Heart left ventricle (tissue), 16 donors: Measurements from ENCODE around the gene IFNLR1. TPM values are rescaled to one million over a fixed set of nuclear protein-coding genes. Genes with fewer than 3 reads are reported as not detected.

Experiments
- ATAC-seq, 4 donors: fragments of 200-7000 bp; cut with Tn5 transposase; one replicate each; pipeline ENCODE4 v1.9.1; 2020 to 2022; ENCODE audit warnings: moderate library complexity in 4 of 4, mild to moderate bottlenecking in 3 of 4, moderate number of reproducible peaks in 1 of 4
- DNase-seq, 5 donors: peaks; one replicate each; pipeline ENCODE4 v3.0.0-alpha.2; 2020
- H3K27ac ChIP-seq, 12 donors: fragments of 200-600 bp; sonication (generic) in 4 of 12; one replicate each; pipeline versions ENCODE4 v1.5.0 to v1.8.0; 2016 to 2022; ENCODE audit warnings: mild to moderate bottlenecking in 2 of 12
- H3K27me3 ChIP-seq, 9 donors: fragments of 200-600 bp; sonication (generic) in 2 of 9; one replicate each; pipeline versions ENCODE4 v1.5.1 to v1.8.0; 2016 to 2022; ENCODE audit warnings: mild to moderate bottlenecking in 3 of 9
- H3K36me3 ChIP-seq, 9 donors: fragments of 200-600 bp; sonication (generic) in 2 of 9; one replicate each; pipeline versions ENCODE4 v1.5.0 to v1.8.0; 2018 to 2022; ENCODE audit warnings: mild to moderate bottlenecking in 2 of 9
- H3K4me1 ChIP-seq, 12 donors: fragments of 200-600 bp; sonication (generic) in 4 of 12; one replicate each; pipeline versions ENCODE4 v1.5.0 to v1.8.0; 2016 to 2022; ENCODE audit warnings: mild to moderate bottlenecking in 3 of 12
- H3K4me3 ChIP-seq, 12 donors: fragments of 200-600 bp; sonication (generic) in 4 of 12; one replicate each; pipeline versions ENCODE4 v1.5.0 to v1.8.0; 2017 to 2022; ENCODE audit warnings: mild to moderate bottlenecking in 9 of 12, moderate library complexity in 4 of 12
- H3K9me3 ChIP-seq, 12 donors: fragments of 200-600 bp; sonication (generic) in 4 of 12; one replicate each; pipeline versions ENCODE4 v1.5.0 to v1.8.0; 2016 to 2022; ENCODE audit warnings: mild to moderate bottlenecking in 1 of 12
- POLR2A ChIP-seq, 2 donors: fragments of 450-650 bp; IDR thresholded peaks; one replicate each; pipeline ENCODE4 v1.6.1; 2017; ENCODE audit warnings: antibody characterized with exemption in 2 of 2, mild to moderate bottlenecking in 2 of 2, moderate library complexity in 2 of 2
- WGBS, 4 donors: extraction: QIAGEN DNeasy Blood & Tissue Kit in 2 of 4; methylation state at CpG; one replicate each; pipeline versions ENCODE4 v1.1.5 to v1.1.7; 2013 to 2018; 5-methylcytosine and 5-hydroxymethylcytosine counted together
- intact Hi-C, 10 donors: fragments of 100-400 bp; cut with DNase I; formaldehyde crosslinking; loops; one replicate each; pipeline versions ENCODE4 v1.11.1 to v1.14.2; 2022
- polyA plus RNA-seq, 2 donors: library from polyadenylated mRNA; stranded (reverse); fragments of 200-250 nt; gene quantifications; one replicate each; pipeline ENCODE4 v1.2.3, GENCODE V29; 2013
- total RNA-seq, 9 donors: library from RNA; depleted of rRNA in 2 of 9; stranded (reverse); fragments of >200 nt in 2 of 9; fragmentation: NEBNext Ultra II Directional in 3 of 9; extraction: Animal tissue kit (Norgen Biotek cat#: 25700) in 3 of 9; gene quantifications; one replicate each; pipeline versions ENCODE4 v1.1.0 to v1.2.4, GENCODE V29; 2016 to 2023
- TF ChIP-seq, protein P1 (sequence below), 12 donors: fragments of 200-600 bp; sonication (generic) in 4 of 12; IDR thresholded peaks; one replicate each; pipeline versions ENCODE4 v1.5.0 to v1.8.0; 2018 to 2022; ENCODE audit warnings: antibody characterized with exemption in 12 of 12, mild to moderate bottlenecking in 5 of 12
- donor health status: ischemic (EF 13 %, LVEDD 7.1; RV severe dilation, severe dysfunction).
- donor health status: healthy with polysubstance abuse.
- donor health status: DM: no; HTN: yes; CAD: no.
- donor health status: DM: no; HTN: no; CAD: no.
- donor health status: ischemic (EF 25% LVEDD 6.9; RV normal size, moderate dysfunction).
- donor health status: ischemic (EF 25% LVEDD 5.7; RV mildly dilated, moderate dysfunction).
- donor health status: healthy.
- donor health status: DM: yes; HTN: yes; CAD: no.
- donor health status: ischemic (EF 35%, LVEDD 5.7; RV mildly dilated, moderate dysfunction).
- donor health status: nonischemic (EF 11% LVEDD 7.7; RV severe dilation, severe dysfunction).
- donor health status: DM: yes; HTN: yes; CAD: no.
- donor health status: PGD.
- donor health status: ischemic (EF 29% LVEDD 5.4; RV normal size, mild dysfunction).
- donor health status: nonischemic (EF 23%, LVEDD 6.1; RV moderate dilation, normal function).

Gene IFNLR1
- total and polyA plus RNA-seq, 11 donors, result 0.99 to 3.4 (median 2.7) TPM

DNA sequence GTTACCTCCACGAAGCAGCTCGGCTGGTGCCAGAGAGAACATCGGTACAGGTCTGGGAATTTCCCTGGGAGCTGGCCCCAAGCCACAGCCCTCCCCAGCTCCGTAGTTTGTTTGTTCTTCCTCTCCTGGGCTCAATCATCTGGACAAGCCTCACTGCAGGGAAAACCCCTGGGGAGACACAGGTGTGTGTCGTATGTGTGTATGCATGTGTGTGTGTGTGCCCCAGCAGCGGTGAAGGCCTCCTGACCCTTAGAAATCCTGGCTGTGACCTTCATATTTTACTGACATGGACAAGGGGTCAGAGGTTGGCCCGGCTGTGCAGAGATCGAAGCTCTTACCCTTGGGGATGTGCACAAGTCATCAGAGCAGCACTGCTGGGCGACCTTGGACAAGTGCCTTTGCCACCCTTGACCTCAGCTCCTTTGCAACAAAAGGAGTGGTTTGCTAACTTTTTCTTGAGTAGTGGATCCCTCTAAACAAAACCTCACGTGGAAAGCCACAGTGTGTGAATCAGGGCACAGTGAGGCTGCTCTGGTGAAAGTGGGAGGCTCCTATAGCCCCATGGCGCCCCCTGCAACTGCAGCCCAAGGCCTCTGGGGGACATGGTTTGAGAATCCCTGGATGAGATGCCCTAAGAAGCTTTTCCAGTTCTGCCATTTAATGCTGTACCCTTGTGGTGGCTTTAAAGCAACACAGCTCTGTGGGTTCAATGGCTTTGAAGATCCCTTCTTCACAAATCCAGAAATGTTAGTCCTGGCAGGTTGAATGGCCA is 31.9 kb downstream of the IFNLR1 start:
- peaks cover 0 to 26% (median 7%) of the 10 kb centered on the region in 9 donors for H3K27me3 ChIP-seq
- ATAC-seq (no peak), DNase-seq (no peak)
- TF ChIP-seq POLR2A (IDR thresholded peaks at IDR 0.05), result no peak
- TF ChIP-seq, protein P1, sequence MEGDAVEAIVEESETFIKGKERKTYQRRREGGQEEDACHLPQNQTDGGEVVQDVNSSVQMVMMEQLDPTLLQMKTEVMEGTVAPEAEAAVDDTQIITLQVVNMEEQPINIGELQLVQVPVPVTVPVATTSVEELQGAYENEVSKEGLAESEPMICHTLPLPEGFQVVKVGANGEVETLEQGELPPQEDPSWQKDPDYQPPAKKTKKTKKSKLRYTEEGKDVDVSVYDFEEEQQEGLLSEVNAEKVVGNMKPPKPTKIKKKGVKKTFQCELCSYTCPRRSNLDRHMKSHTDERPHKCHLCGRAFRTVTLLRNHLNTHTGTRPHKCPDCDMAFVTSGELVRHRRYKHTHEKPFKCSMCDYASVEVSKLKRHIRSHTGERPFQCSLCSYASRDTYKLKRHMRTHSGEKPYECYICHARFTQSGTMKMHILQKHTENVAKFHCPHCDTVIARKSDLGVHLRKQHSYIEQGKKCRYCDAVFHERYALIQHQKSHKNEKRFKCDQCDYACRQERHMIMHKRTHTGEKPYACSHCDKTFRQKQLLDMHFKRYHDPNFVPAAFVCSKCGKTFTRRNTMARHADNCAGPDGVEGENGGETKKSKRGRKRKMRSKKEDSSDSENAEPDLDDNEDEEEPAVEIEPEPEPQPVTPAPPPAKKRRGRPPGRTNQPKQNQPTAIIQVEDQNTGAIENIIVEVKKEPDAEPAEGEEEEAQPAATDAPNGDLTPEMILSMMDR (IDR thresholded peaks at IDR 0.05), result no peak
- WGBS, 4 donors, result 52 to 65% (median 55%) methylated on average over 11 of the region's 11 CpGs
- peaks cover 0 to 17% (median 2%) of the 10 kb centered on the region in 12 donors for H3K4me1 ChIP-seq
- intact Hi-C loops, result no loop called here
- no peak overlapping the region for H3K27ac ChIP-seq
- no peak overlapping the region for H3K4me3 ChIP-seq
- H3K36me3 ChIP-seq, result no peaks in the 10 kb centered on the region
- H3K9me3 ChIP-seq, result no peaks in the 10 kb centered on the region

DNA sequence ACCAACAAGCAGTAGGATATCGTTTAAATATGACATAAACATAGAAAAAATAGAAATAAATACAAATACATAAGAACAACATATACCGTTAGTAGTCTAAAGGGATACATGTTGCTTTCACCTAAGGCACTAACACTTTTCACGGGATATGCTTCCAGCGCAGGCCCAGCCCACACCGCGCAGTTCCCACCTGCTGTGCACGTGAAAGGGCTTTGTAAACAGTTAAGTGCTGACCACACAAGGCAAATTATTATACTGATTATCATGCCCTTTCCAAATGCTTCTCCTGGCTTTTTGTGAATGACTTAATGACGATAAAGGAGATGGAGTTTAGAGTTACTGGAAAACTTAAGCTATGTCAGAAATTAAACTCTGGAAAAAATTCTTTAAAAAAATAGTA is 32.9 kb downstream of the IFNLR1 start:
- Histone ChIP-seq H3K9me3 (no peaks in the 10 kb centered on the region), H3K4me3 (no peak overlapping the region), H3K4me1 (peaks cover 0 to 23% (median 4%) of the 10 kb centered on the region in 12 donors), H3K27ac (no peak overlapping the region), H3K27me3 (peaks cover 0 to 31% (median 7%) of the 10 kb centered on the region in 9 donors), H3K36me3 (no peaks in the 10 kb centered on the region)
- no peak for DNase-seq
- TF ChIP-seq, protein P1 (IDR thresholded peaks at IDR 0.05), result no peak
- TF ChIP-seq POLR2A (IDR thresholded peaks at IDR 0.05), result no peak
- WGBS, 4 donors, result 67 to 88% (median 73%) methylated on average over 8 of the region's 8 CpGs
- intact Hi-C loops, result loop anchor here in 1 of 10 donors (5.0 kb wide), 1 partner anchor 238 kb away; no protein-coding TSS in a partner anchor
- no peak for ATAC-seq

DNA sequence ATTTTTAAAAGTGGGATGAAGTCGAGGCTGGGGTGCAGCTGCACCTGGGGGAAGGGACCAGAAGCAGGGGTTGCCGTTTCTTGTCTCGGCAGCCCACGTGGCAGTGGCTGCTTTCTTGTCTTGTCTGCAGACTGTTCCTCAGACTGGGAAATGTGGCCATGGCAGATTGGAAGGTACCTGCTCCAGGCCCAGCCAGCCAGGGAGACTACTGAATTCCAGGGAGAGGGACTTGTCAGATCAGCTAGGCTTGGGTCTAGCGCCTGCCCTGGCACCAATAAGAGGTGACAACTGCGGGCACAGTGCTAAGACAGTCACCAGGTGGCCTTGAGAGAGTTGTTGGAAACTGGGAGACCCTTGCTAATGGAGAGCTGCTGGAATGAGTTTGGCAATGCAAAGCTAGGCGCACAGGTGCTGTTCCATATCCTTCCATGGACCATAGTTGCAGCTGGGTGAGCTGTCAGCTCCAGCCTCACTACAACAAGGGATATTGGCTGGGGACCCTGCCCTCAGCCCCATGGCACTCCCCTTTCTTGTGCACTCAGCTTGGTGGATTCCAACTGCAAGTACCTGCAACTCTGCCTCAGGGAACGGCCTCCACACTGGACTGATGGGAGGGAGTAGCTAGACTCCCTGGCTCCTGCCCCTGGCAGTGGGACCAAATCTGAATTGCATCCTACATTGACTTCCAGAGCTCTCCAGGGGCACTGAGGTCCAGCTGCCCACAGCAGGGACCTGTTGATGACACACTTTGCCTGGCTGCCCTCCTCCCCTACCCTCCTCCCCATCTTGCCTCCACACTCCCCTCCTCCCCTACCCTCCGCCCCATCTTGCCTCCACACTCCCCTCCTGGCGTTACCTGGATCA is 34.2 kb downstream of the IFNLR1 start:
- Histone ChIP-seq H3K4me1 (peaks cover 0 to 16% (median 3%) of the 10 kb centered on the region in 12 donors), H3K9me3 (no peaks in the 10 kb centered on the region), H3K27ac (no peak overlapping the region), H3K27me3 (peaks cover 0 to 31% (median 7%) of the 10 kb centered on the region in 9 donors), H3K4me3 (no peak overlapping the region), H3K36me3 (no peaks in the 10 kb centered on the region)
- TF ChIP-seq, protein P1 (IDR thresholded peaks at IDR 0.05), result no peak
- TF ChIP-seq POLR2A (IDR thresholded peaks at IDR 0.05), result no peak
- intact Hi-C loops, result loop anchor here in 1 of 10 donors (5.0 kb wide), 1 partner anchor 239 kb away; no protein-coding TSS in a partner anchor
- 76 to 84% (median 80%) methylated on average over 10 of the region's 10 CpGs for WGBS, 4 donors
- DNase-seq (no peak), ATAC-seq (no peak)

DNA sequence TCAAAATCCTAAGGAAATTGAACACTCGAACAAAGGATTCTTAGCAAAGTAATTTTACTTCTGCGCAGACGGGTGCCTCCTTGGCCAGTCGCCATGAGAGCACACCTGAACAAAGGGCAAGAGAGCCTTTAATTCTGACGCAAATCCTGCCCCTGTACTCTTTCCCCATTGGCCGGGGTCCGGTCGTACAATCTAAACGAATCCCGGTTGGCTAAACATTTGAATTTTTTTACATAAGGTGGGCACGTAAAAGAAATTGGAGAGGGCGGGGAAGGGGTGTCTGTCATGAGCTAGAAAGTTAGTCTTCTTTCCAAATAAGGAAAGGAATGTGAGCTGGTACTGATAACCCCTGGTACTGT is 35.9 kb downstream of the IFNLR1 start:
- DNase-seq (no peak), ATAC-seq (no peak)
- Histone ChIP-seq H3K4me3 (no peak overlapping the region), H3K36me3 (no peaks in the 10 kb centered on the region), H3K27me3 (peaks cover 0 to 31% (median 7%) of the 10 kb centered on the region in 9 donors), H3K27ac (no peak overlapping the region), H3K9me3 (no peaks in the 10 kb centered on the region), H3K4me1 (peaks cover 0 to 14% (median 3%) of the 10 kb centered on the region in 12 donors)
- WGBS, 4 donors, result 16 to 49% (median 25%) methylated on average over 12 of the region's 12 CpGs
- intact Hi-C loops, result loop anchor here in 2 of 10 donors (2.0 to 5.0 kb wide), 2 partner anchors 240 to 241 kb away; no protein-coding TSS in a partner anchor
- no peak for TF ChIP-seq POLR2A (IDR thresholded peaks at IDR 0.05)
- TF ChIP-seq, protein P1 (IDR thresholded peaks at IDR 0.05), result no peak
